HG02571 (cell line): ENCODE measurements around the gene CXCR3.
"Not testable (repeated sequence)": the region's sequence is repeated elsewhere in the genome, so short reads cannot be mapped to it uniquely, and the experiment has no call there.

ENCODE experiments used
- ATAC-seq: cut with Tn5 transposase; IDR thresholded peaks from one replicate; pipeline ENCODE4 v1.9.1; 2021; ENCODE audit warnings: mild to moderate bottlenecking, moderate library complexity; ENCODE audit not compliant: unreplicated experiment

Gene CXCR3

GRCh38 chrX:71612256-71612655 is 6.1 kb downstream of the CXCR3 start:
- ATAC-seq: no peak

GRCh38 chrX:71611736-71612135 is 6.6 kb downstream of the CXCR3 start:
- not testable (repeated sequence) for ATAC-seq

- no peak for ATAC-seq
Measured at GRCh38 chrX:71609095-71609750, 9.1 kb downstream of the CXCR3 start.

GRCh38 chrX:71607488-71607887 is 10.8 kb downstream of the CXCR3 start:
- ATAC-seq: no peak

GRCh38 chrX:71606536-71607216 is 11.6 kb downstream of the CXCR3 start:
- no peak for ATAC-seq

GRCh38 chrX:71604796-71605568 is 13.3 kb downstream of the CXCR3 start:
- no peak for ATAC-seq

- ATAC-seq: no peak
Measured at GRCh38 chrX:71604141-71604540, 14.2 kb downstream of the CXCR3 start.

GRCh38 chrX:71603618-71604017 is 14.7 kb downstream of the CXCR3 start:
- ATAC-seq: no peak

- no peak for ATAC-seq
Measured at GRCh38 chrX:71599965-71600364, 18.3 kb downstream of the CXCR3 start.

- ATAC-seq: not testable (repeated sequence)
Measured at GRCh38 chrX:71593210-71593609, 25.1 kb downstream of the CXCR3 start.

- ATAC-seq: no peak
Measured at GRCh38 chrX:71586929-71587328, 31.4 kb downstream of the CXCR3 start.

- no peak for ATAC-seq
Measured at GRCh38 chrX:71581210-71581609, 37.1 kb downstream of the CXCR3 start.

GRCh38 chrX:71579990-71580380 is 38.3 kb downstream of the CXCR3 start:
- ATAC-seq: no peak

- no peak for ATAC-seq
Measured at GRCh38 chrX:71579136-71579989, 38.9 kb downstream of the CXCR3 start.

GRCh38 chrX:71578253-71579135 is 39.8 kb downstream of the CXCR3 start, which contains the start of gene GCNA:
Gene GCNA (plus strand): TSS chrX:71578437. CDS start chrX:71580822, 2,385 bp downstream.
- no peak for ATAC-seq

GRCh38 chrX:71577682-71578081 is 40.6 kb downstream of the CXCR3 start:
- no peak for ATAC-seq

GRCh38 chrX:71573590-71573989 is 44.7 kb downstream of the CXCR3 start:
- no peak for ATAC-seq

- ATAC-seq: not testable (repeated sequence)
Measured at GRCh38 chrX:71571390-71571789, 46.9 kb downstream of the CXCR3 start.
